ENCODE results near the gene BASP1. TPM values are rescaled to one million over a fixed set of nuclear protein-coding genes. Genes with fewer than 3 reads are reported as not detected.

Gene BASP1
- total RNA-seq, 1 experiment from 2014 or later, result 0.34 TPM

- TF ChIP-seq, protein P1, sequence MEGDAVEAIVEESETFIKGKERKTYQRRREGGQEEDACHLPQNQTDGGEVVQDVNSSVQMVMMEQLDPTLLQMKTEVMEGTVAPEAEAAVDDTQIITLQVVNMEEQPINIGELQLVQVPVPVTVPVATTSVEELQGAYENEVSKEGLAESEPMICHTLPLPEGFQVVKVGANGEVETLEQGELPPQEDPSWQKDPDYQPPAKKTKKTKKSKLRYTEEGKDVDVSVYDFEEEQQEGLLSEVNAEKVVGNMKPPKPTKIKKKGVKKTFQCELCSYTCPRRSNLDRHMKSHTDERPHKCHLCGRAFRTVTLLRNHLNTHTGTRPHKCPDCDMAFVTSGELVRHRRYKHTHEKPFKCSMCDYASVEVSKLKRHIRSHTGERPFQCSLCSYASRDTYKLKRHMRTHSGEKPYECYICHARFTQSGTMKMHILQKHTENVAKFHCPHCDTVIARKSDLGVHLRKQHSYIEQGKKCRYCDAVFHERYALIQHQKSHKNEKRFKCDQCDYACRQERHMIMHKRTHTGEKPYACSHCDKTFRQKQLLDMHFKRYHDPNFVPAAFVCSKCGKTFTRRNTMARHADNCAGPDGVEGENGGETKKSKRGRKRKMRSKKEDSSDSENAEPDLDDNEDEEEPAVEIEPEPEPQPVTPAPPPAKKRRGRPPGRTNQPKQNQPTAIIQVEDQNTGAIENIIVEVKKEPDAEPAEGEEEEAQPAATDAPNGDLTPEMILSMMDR (IDR thresholded peaks at IDR 0.05 in 2 of 3, conservative IDR thresholded peaks at IDR 0.05 in 1 of 3; ENCODE audit: borderline replicate concordance in 1 of 3, insufficient read depth in 1 of 3, low read depth in 2 of 3, low read length in 2 of 3), result no peak
- no peak for TF ChIP-seq ZFX (IDR thresholded peaks at IDR 0.05)
- TF ChIP-seq, protein P2, sequence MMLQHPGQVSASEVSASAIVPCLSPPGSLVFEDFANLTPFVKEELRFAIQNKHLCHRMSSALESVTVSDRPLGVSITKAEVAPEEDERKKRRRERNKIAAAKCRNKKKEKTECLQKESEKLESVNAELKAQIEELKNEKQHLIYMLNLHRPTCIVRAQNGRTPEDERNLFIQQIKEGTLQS (IDR thresholded peaks at IDR 0.05), result no peak
- no peak for TF ChIP-seq FOSL1 (IDR thresholded peaks at IDR 0.05; ENCODE audit: low read depth)
- no peak for TF ChIP-seq POLR2AphosphoS5 (IDR thresholded peaks at IDR 0.05; ENCODE audit: low read depth, low read length)
- no peak for TF ChIP-seq SP1 (IDR thresholded peaks at IDR 0.05; ENCODE audit: low read depth)
- no peak for TF ChIP-seq EZH2phosphoT487 (IDR thresholded peaks at IDR 0.05; ENCODE audit: borderline replicate concordance)
- no peak for TF ChIP-seq ELF1 (IDR thresholded peaks at IDR 0.05; ENCODE audit: borderline replicate concordance, low read depth)
- TF ChIP-seq POLR2A (IDR thresholded peaks at IDR 0.05; ENCODE audit: borderline replicate concordance, extremely low read depth, insufficient read depth, insufficient read length), result no peak
Observed at GRCh38 chr5:17277907-17278306, 60.5 kb downstream of the BASP1 start (continued).

DNA sequence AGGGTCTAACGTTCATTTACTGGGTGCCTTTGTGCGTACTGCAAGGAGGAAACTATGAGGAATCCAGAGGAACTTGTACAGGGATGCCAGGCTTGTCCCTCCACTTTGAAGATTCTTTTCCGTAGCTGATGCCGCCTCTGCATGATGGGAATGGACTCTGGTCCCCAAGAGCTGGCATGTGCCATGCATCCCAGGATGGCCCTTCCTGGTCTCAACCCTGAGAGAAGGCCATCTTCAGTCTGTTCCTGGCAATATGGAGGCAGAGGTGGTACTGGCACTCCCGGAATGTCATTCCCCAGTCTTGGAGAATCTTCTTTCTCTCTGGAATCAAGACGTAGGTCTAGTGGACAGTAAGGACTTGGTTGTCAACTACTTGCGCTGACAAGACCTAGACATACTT is 61.5 kb downstream of the BASP1 start:
- Histone ChIP-seq H3K9me2 (ENCODE audit: insufficient read depth) (no peaks in the 10 kb centered on the region), H3K4me2 (ENCODE audit: low read length) (no peak overlapping the region), H3K36me3 (ENCODE audit: control insufficient read depth in 1 of 2, insufficient read depth in 2 of 2, low read length in 2 of 2) (no peaks in the 10 kb centered on the region), H3K27ac (ENCODE audit: low read depth, low read length) (no peak overlapping the region), H2AFZ (ENCODE audit: low read depth, low read length, poor library complexity, severe bottlenecking) (no peak overlapping the region), H3K79me2 (ENCODE audit: insufficient read depth, low read length) (no peaks in the 10 kb centered on the region), H3K27me3 (ENCODE audit: insufficient read depth, low read length) (0 out of 2 replicates have a peak, but pooled peaks cover 4% of the 10 kb centered on the region), H3K4me1 (ENCODE audit: control insufficient read depth in 1 of 2, insufficient read depth in 2 of 2, low read length in 2 of 2) (no peaks in the 10 kb centered on the region), H3K9ac (ENCODE audit: low read length) (no peak overlapping the region), H3K4me3 (replicated peaks in 1 of 2; ENCODE audit: low read depth in 1 of 2, low read length in 2 of 2) (no peak overlapping the region), H3K9me3 (ENCODE audit: control insufficient read depth in 1 of 2, insufficient read depth in 1 of 2, low read depth in 1 of 2, low read length in 2 of 2) (no peaks in the 10 kb centered on the region), H4K20me1 (ENCODE audit: insufficient read depth) (no peaks in the 10 kb centered on the region)
- DNase-seq (ENCODE audit: low read depth, low spot score) (no peak), ATAC-seq (no peak)
- intact Hi-C loops (cut with micrococcal nuclease), result no loop called here
- ChIA-PET POLR2A (no interaction called here), RAD21 (ENCODE audit: low non-redundant PET in 1 of 2, low total read pairs in 2 of 2, uncharacterized antibody in 2 of 2, unreplicated experiment in 2 of 2) (no interaction called here), CTCF (no interaction called here)
- TF ChIP-seq YY1 (IDR thresholded peaks at IDR 0.05; ENCODE audit: extremely low read depth, insufficient replicate concordance, low read depth, low read length) (no peak), SRF (IDR thresholded peaks at IDR 0.05; ENCODE audit: low read depth) (no peak)
- no TSS peak for BruUV-seq (replicated peaks)
